H54 (cell line): ENCODE measurements around the gene TMEM114.
A peak's percentile ranks its signal among the peaks of the same experiment; 100 is the strongest.

Experiments used
- DNase-seq: peaks from one replicate; pipeline ENCODE4 v3.0.0; 2011; ENCODE audit warnings: low spot score, mixed read lengths; ENCODE audit not compliant: insufficient read length
- FAIRE-seq: peaks from 3 replicates; lab custom pipeline; 2011; peaks lifted over from hg19 to GRCh38; lab: Jason Lieb, UNC
- POLR2A ChIP-seq: IDR thresholded peaks from 2 replicates; pipeline ENCODE4 v1.6.1; 2011; ENCODE audit warnings: low read depth, mild to moderate bottlenecking, low read length

Gene TMEM114

GRCh38 chr16:8622315-8622656 is 32.0 kb upstream of the TMEM114 start:
- no peak for DNase-seq
- FAIRE-seq: no peak
- no peak for TF ChIP-seq POLR2A

GRCh38 chr16:8621572-8622314 is 31.4 kb upstream of the TMEM114 start, which contains the start of gene METTL22:
METTL22 (plus strand) TSS chr16:8621698; CDS start chr16:8625666, 3,968 bp downstream.
- peak; percentile 78 for TF ChIP-seq POLR2A
- DNase-seq (peak; percentile 87), FAIRE-seq (no peak)

- DNase-seq (no peak), FAIRE-seq (no peak)
- TF ChIP-seq POLR2A: no peak
These were observed 30.9 kb upstream of the TMEM114 start for GRCh38 chr16:8621222-8621571.

- no peak for DNase-seq
- FAIRE-seq: no peak
- TF ChIP-seq POLR2A: no peak
These were observed 30.2 kb upstream of the TMEM114 start for GRCh38 chr16:8620535-8620934.

- TF ChIP-seq POLR2A: no peak
- no peak for FAIRE-seq
- DNase-seq: no peak
These were observed 29.5 kb upstream of the TMEM114 start for GRCh38 chr16:8619671-8620370.

- DNase-seq (no peak), FAIRE-seq (no peak)
- TF ChIP-seq POLR2A: no peak
These were observed 24.2 kb upstream of the TMEM114 start for GRCh38 chr16:8614435-8615029.

- FAIRE-seq: no peak
- no peak for DNase-seq
- no peak for TF ChIP-seq POLR2A
These were observed 21.7 kb upstream of the TMEM114 start for GRCh38 chr16:8611886-8612600.

GRCh38 chr16:8611122-8611521 is 20.8 kb upstream of the TMEM114 start:
- FAIRE-seq: no peak
- DNase-seq: no peak
- no peak for TF ChIP-seq POLR2A

GRCh38 chr16:8607214-8607613 is 16.9 kb upstream of the TMEM114 start:
- DNase-seq: no peak
- no peak for FAIRE-seq
- no peak for TF ChIP-seq POLR2A

GRCh38 chr16:8605554-8605953 is 15.2 kb upstream of the TMEM114 start:
- FAIRE-seq (no peak), DNase-seq (no peak)
- no peak for TF ChIP-seq POLR2A

GRCh38 chr16:8600144-8600775 is 9.9 kb upstream of the TMEM114 start:
- no peak for DNase-seq
- no peak for TF ChIP-seq POLR2A
- no peak for FAIRE-seq

- FAIRE-seq (no peak), DNase-seq (no peak)
- TF ChIP-seq POLR2A: no peak
These were observed 6.3 kb upstream of the TMEM114 start for GRCh38 chr16:8596581-8596980.

- no peak for TF ChIP-seq POLR2A
- FAIRE-seq (no peak), DNase-seq (no peak)
These were observed 5.5 kb upstream of the TMEM114 start for GRCh38 chr16:8595783-8596182.
